ENCODE data around the gene XYLT2. TPM values are rescaled to one million over a fixed set of nuclear protein-coding genes. Genes with fewer than 3 reads are reported as not detected.

Gene XYLT2
- total and polyA plus RNA-seq, 2 of the 8 experiments (the other 6 are each of a cell fraction or from before 2014, with no cell fraction given) = 28.0 to 29.9 TPM

DNA sequence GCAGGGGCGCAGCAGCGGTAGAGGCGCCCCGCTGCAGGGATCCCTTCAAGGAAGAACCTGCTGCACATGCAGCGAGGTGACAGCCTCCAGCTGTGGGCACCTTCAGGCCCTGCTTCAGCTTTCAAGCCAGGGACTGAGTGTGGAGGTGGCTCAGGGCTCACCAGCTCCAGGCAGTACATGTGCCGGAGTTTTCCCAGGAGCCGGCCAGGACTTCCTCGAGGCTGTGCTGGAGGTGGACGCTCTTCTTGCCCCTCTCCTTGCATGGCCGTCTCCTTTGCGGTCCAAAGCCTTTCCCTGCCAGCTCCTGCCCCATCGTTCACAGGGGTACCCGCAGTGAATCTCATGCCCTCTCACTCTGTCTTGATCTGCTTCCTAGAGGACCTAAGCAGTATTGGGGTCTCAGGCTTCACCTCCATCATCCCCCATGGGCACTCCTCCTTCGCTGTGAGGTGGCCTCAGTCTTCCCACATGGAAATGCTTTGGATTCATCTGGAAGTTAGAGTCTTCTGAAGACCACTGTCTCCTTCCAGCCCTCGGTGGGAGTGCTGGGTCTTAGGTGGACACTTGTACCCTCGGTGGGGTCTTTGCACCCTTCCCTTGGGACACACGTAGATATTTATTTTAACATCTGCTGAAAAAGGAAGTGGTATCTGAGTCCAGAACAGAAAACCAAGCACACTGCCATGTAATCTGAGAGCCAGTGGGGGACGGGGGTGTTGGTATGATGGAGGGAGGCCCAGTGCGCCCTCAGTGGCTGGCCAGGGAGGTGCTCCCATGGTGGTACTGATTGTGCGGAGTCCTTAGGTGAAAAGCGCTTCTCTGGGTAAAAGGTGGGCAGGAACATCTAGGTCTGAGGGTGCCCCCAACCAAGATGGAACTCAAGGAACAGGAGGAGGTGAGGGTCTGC lies 7.0 kb downstream of the XYLT2 start:
- no peak for DNase-seq (ENCODE audit: low read depth in 1 of 2, low spot score in 2 of 2)
- WGBS, 2 experiments (ENCODE audit: extremely low coverage in 1 of 2, insufficient coverage in 1 of 2, insufficient read length in 1 of 2, insufficient replicate concordance in 2 of 2, low coverage in 1 of 2, low lambda C conversion rate in 2 of 2, missing lambda C conversion rate in 1 of 2) = 88% methylated on average over 21 of the region's 21 CpGs; no CpG with 5 or more reads in 1 of the 2 experiments
- POLR2A ChIA-PET (ENCODE audit: partially characterized antibody) = interaction anchor here (1.1 to 12.4 kb wide), 3 partner anchors 9 to 35 kb away, joined by 3 to 135 read pairs (median 4); no protein-coding TSS in a partner anchor

More for the DNA sequence above, 7.0 kb downstream of the XYLT2 start:
- Histone ChIP-seq H3K79me1 (ENCODE audit: low read depth, low read length) (peaks cover 10% of the 10 kb centered on the region), H3K4me3 (ENCODE audit: extremely low read depth in 1 of 4, insufficient read depth in 2 of 4, low read depth in 3 of 4, low read length in 4 of 4) (no peak overlapping the region), H4K20me1 (replicated peaks in 1 of 2; ENCODE audit: control insufficient read depth in 1 of 2, insufficient read depth in 2 of 2, low read length in 2 of 2) (peaks cover 0 to 27% of the 10 kb centered on the region in 2 experiments), H3K36me3 (ENCODE audit: control insufficient read depth in 2 of 4, insufficient read depth in 4 of 4, low read length in 3 of 4) (peaks cover 9 to 35% (median 24%) of the 10 kb centered on the region in 4 experiments), H3K23me2 (ENCODE audit: low read depth, low read length) (no peaks in the 10 kb centered on the region), H2AK5ac (ENCODE audit: low read depth, low read length) (no peak overlapping the region), H3K23ac (ENCODE audit: insufficient read length) (no peak overlapping the region), H3K4ac (replicated peaks; ENCODE audit: insufficient read length, low read depth, low read length) (no peak overlapping the region), H3K4me2 (ENCODE audit: insufficient read depth in 1 of 2, low read depth in 2 of 2, low read length in 2 of 2) (no peak overlapping the region), H3K14ac (ENCODE audit: insufficient read length) (no peak overlapping the region), H2BK12ac (ENCODE audit: low read depth, low read length) (no peak overlapping the region), H3K27me3 (replicated peaks in 1 of 4; ENCODE audit: control insufficient read depth in 3 of 4, extremely low read depth in 1 of 4, insufficient read depth in 3 of 4, low read length in 3 of 4) (no peaks in the 10 kb centered on the region), H2AFZ (ENCODE audit: low read length) (no peak overlapping the region), H3K9ac (replicated peaks in 1 of 4; ENCODE audit: extremely low read depth in 1 of 4, low read depth in 3 of 4, low read length in 3 of 4) (no peak overlapping the region), H2BK5ac (ENCODE audit: low read depth, low read length) (no peak overlapping the region), H3K9me3 (ENCODE audit: insufficient read depth in 2 of 2, low read depth in 1 of 2, low read length in 1 of 2) (no peaks in the 10 kb centered on the region), H3K27ac (ENCODE audit: low read depth, low read length) (no peak overlapping the region), H2BK15ac (ENCODE audit: low read length) (no peak overlapping the region), H4K91ac (replicated peaks; ENCODE audit: insufficient read length, low read length) (no peak overlapping the region), H3K56ac (replicated peaks; ENCODE audit: insufficient read length, low read depth, low read length) (no peak overlapping the region), H3K18ac (ENCODE audit: extremely low read depth, low read length) (no peak overlapping the region), H2BK20ac (ENCODE audit: low read length) (no peak overlapping the region), H4K8ac (ENCODE audit: extremely low read depth, insufficient read depth, low read length) (no peak overlapping the region), H3K79me2 (ENCODE audit: control insufficient read depth in 1 of 2, insufficient read depth in 2 of 2, low read length in 2 of 2) (peaks cover 0 to 13% of the 10 kb centered on the region in 2 experiments; a peak in 2 of 4 replicates), H3K4me1 (replicated peaks in 1 of 4; ENCODE audit: control insufficient read depth in 3 of 4, insufficient read depth in 4 of 4, low read length in 3 of 4) (peaks cover 0 to 6% (median 2%) of the 10 kb centered on the region in 4 experiments; a peak in 3 of 7 replicates), H4K5ac (ENCODE audit: insufficient read length, low read depth, low read length) (no peak overlapping the region), H2BK120ac (replicated peaks; ENCODE audit: low read depth, low read length) (no peak overlapping the region)
- CTCF ChIA-PET (ENCODE audit: partially characterized antibody) = interaction anchor here (0.6 to 2.2 kb wide), 9 partner anchors 10 to 233 kb away, joined by 3 to 11 read pairs (median 3); no protein-coding TSS in a partner anchor
- FAIRE-seq = no peak
- no peak for TF ChIP-seq RAD21 (IDR thresholded peaks at IDR 0.05 in 1 of 2, conservative IDR thresholded peaks at IDR 0.05 in 1 of 2; ENCODE audit: low read depth in 2 of 2, low read length in 2 of 2)
- TF ChIP-seq, protein P1, sequence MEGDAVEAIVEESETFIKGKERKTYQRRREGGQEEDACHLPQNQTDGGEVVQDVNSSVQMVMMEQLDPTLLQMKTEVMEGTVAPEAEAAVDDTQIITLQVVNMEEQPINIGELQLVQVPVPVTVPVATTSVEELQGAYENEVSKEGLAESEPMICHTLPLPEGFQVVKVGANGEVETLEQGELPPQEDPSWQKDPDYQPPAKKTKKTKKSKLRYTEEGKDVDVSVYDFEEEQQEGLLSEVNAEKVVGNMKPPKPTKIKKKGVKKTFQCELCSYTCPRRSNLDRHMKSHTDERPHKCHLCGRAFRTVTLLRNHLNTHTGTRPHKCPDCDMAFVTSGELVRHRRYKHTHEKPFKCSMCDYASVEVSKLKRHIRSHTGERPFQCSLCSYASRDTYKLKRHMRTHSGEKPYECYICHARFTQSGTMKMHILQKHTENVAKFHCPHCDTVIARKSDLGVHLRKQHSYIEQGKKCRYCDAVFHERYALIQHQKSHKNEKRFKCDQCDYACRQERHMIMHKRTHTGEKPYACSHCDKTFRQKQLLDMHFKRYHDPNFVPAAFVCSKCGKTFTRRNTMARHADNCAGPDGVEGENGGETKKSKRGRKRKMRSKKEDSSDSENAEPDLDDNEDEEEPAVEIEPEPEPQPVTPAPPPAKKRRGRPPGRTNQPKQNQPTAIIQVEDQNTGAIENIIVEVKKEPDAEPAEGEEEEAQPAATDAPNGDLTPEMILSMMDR (IDR thresholded peaks at IDR 0.05; ENCODE audit: control extremely low read depth in 1 of 3, insufficient read depth in 1 of 3, low read depth in 1 of 3, low read length in 3 of 3) = peak in 2 of 3 experiments; percentile 21 to 22; a peak in 2 of 4 replicates
